Measurements from ENCODE around the gene ELAVL2. TPM values are rescaled to one million over a fixed set of nuclear protein-coding genes. Genes with fewer than 3 reads are reported as not detected.

ELAVL2 gene
- total RNA-seq, 1 experiment from 2014 or later: not detected

DNA sequence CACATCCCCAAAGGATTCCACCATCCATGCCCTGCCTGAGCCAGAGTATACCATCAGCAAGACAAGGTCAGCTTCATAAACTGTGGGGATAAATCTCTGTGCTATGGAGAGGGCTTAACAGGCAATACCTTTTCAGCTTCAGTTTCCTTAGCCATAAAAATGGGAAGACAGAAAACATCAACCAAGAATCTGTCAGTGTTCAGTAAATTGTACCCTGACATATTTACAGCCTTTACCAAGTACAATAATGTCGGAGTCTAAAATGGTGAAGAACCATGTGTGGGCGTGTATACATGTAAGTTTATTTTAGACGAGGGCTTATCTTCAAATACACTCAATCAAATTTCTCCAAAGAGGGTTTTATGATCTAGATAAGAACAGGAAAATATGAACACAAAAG is 94.7 kb downstream of the ELAVL2 start:
- in situ Hi-C loops (cut with HindIII; ENCODE audit: low pct_unique_long_range_greater_than_20kb, low sequenced_read_pairs): no loop called here

DNA sequence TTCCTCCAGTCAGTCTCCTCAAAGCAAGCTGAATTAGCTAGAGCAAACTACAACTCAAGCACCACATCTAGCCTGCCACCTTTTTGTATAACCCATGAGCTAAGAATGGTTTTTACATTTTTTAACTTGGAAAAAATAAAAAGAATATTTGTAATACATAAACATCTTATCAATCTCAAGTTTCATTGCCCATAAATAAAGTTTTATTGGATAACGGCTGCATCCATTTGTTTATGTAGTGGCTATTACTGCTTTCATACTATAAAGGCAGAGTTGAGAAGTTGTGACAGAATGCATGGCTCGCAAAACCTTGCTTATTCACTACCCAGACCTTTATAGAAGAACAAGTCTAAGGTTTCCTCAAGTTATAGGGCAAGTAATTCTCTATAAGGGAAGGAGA is 95.7 kb downstream of the ELAVL2 start:
- Histone ChIP-seq H3K27ac (ENCODE audit: low read length) (no peak overlapping the region), H3K36me3 (ENCODE audit: control insufficient read depth, insufficient read depth, low read length) (no peaks in the 10 kb centered on the region), H3K4me3 (ENCODE audit: low read depth in 2 of 2, low read length in 2 of 2) (no peak overlapping the region), H3K27me3 (ENCODE audit: control insufficient read depth, insufficient read depth, low read length) (no peaks in the 10 kb centered on the region), H3K4me1 (ENCODE audit: control insufficient read depth, insufficient read depth, low read length) (no peaks in the 10 kb centered on the region), H3K9me3 (ENCODE audit: control insufficient read depth, insufficient read depth, low read depth, low read length) (no peaks in the 10 kb centered on the region)
- TF ChIP-seq, protein P1, sequence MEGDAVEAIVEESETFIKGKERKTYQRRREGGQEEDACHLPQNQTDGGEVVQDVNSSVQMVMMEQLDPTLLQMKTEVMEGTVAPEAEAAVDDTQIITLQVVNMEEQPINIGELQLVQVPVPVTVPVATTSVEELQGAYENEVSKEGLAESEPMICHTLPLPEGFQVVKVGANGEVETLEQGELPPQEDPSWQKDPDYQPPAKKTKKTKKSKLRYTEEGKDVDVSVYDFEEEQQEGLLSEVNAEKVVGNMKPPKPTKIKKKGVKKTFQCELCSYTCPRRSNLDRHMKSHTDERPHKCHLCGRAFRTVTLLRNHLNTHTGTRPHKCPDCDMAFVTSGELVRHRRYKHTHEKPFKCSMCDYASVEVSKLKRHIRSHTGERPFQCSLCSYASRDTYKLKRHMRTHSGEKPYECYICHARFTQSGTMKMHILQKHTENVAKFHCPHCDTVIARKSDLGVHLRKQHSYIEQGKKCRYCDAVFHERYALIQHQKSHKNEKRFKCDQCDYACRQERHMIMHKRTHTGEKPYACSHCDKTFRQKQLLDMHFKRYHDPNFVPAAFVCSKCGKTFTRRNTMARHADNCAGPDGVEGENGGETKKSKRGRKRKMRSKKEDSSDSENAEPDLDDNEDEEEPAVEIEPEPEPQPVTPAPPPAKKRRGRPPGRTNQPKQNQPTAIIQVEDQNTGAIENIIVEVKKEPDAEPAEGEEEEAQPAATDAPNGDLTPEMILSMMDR (IDR thresholded peaks at IDR 0.05): no peak
- no peak for TF ChIP-seq SIN3A (IDR thresholded peaks at IDR 0.05; ENCODE audit: borderline replicate concordance, insufficient read depth, low read depth, low read length)
- BruUV-seq (replicated peaks): no TSS peak
- POLR2A ChIA-PET: no interaction called here
- in situ Hi-C loops (cut with HindIII; ENCODE audit: low pct_unique_long_range_greater_than_20kb, low sequenced_read_pairs): no loop called here
- intact Hi-C loops (cut with micrococcal nuclease; ENCODE audit: unreplicated experiment): no loop called here
- CTCF ChIA-PET: no interaction called here
- DNase-seq (ENCODE audit: low read depth, low spot score): no peak
- no peak for ATAC-seq

More for the DNA sequence above, 94.7 kb downstream of the ELAVL2 start:
- POLR2A ChIA-PET: no interaction called here
- BruUV-seq (replicated peaks): no TSS peak
- no peak for ATAC-seq
- no peaks in the 10 kb centered on the region for H3K4me1 ChIP-seq (ENCODE audit: control insufficient read depth, insufficient read depth, low read length)
- CTCF ChIA-PET: no interaction called here
- TF ChIP-seq SIN3A (IDR thresholded peaks at IDR 0.05; ENCODE audit: borderline replicate concordance, insufficient read depth, low read depth, low read length): no peak
- TF ChIP-seq POLR2AphosphoS5 (IDR thresholded peaks at IDR 0.05; ENCODE audit: low read depth, low read length): no peak
- no peak for TF ChIP-seq TCF7L2 (IDR thresholded peaks at IDR 0.05; ENCODE audit: low read depth, low read length)
- TF ChIP-seq, protein P1 (IDR thresholded peaks at IDR 0.05): no peak
- TF ChIP-seq, protein P2, sequence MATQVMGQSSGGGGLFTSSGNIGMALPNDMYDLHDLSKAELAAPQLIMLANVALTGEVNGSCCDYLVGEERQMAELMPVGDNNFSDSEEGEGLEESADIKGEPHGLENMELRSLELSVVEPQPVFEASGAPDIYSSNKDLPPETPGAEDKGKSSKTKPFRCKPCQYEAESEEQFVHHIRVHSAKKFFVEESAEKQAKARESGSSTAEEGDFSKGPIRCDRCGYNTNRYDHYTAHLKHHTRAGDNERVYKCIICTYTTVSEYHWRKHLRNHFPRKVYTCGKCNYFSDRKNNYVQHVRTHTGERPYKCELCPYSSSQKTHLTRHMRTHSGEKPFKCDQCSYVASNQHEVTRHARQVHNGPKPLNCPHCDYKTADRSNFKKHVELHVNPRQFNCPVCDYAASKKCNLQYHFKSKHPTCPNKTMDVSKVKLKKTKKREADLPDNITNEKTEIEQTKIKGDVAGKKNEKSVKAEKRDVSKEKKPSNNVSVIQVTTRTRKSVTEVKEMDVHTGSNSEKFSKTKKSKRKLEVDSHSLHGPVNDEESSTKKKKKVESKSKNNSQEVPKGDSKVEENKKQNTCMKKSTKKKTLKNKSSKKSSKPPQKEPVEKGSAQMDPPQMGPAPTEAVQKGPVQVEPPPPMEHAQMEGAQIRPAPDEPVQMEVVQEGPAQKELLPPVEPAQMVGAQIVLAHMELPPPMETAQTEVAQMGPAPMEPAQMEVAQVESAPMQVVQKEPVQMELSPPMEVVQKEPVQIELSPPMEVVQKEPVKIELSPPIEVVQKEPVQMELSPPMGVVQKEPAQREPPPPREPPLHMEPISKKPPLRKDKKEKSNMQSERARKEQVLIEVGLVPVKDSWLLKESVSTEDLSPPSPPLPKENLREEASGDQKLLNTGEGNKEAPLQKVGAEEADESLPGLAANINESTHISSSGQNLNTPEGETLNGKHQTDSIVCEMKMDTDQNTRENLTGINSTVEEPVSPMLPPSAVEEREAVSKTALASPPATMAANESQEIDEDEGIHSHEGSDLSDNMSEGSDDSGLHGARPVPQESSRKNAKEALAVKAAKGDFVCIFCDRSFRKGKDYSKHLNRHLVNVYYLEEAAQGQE (IDR thresholded peaks at IDR 0.05; ENCODE audit: insufficient read depth in 1 of 2, low read depth in 2 of 2, low read length in 1 of 2): no peak
- no peaks in the 10 kb centered on the region for H3K36me3 ChIP-seq (ENCODE audit: control insufficient read depth, insufficient read depth, low read length)
- intact Hi-C loops (cut with micrococcal nuclease; ENCODE audit: unreplicated experiment): no loop called here
- DNase-seq (ENCODE audit: low read depth, low spot score): no peak
- H3K27ac ChIP-seq (ENCODE audit: low read length): no peak overlapping the region
- no peak overlapping the region for H3K4me3 ChIP-seq (ENCODE audit: low read depth in 2 of 2, low read length in 2 of 2)
- no peaks in the 10 kb centered on the region for H3K27me3 ChIP-seq (ENCODE audit: control insufficient read depth, insufficient read depth, low read length)
- H3K9me3 ChIP-seq (ENCODE audit: control insufficient read depth, insufficient read depth, low read depth, low read length): no peaks in the 10 kb centered on the region

DNA sequence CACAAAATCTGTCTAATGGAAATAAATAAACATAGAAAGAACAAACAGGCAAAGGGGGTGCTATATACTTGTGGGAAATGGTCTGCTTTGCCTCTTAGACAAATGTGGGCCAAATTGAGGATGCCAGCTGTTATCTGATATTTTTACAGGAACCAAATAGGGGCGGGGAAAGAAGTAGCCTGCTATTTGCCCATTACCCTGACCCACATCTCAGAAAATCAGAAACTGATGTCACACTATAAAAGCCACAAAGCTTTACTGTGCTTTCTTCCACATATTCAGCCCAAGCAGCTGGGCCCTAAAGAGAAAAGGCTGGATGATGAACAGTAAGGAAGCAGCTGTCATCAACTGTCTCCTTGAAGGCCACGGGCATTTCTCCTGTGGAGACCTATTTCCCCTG is 97.3 kb downstream of the ELAVL2 start:
- H3K4me1 ChIP-seq (ENCODE audit: control insufficient read depth, insufficient read depth, low read length): no peaks in the 10 kb centered on the region
- in situ Hi-C loops (cut with HindIII; ENCODE audit: low pct_unique_long_range_greater_than_20kb, low sequenced_read_pairs): no loop called here
- ChIA-PET CTCF (no interaction called here), POLR2A (no interaction called here)
- H3K36me3 ChIP-seq (ENCODE audit: control insufficient read depth, insufficient read depth, low read length): no peaks in the 10 kb centered on the region
- H3K9me3 ChIP-seq (ENCODE audit: control insufficient read depth, insufficient read depth, low read depth, low read length): no peaks in the 10 kb centered on the region
- TF ChIP-seq POLR2AphosphoS5 (IDR thresholded peaks at IDR 0.05; ENCODE audit: low read depth, low read length): no peak
- DNase-seq (ENCODE audit: low read depth, low spot score): no peak
- no TSS peak for BruUV-seq (replicated peaks)
- intact Hi-C loops (cut with micrococcal nuclease; ENCODE audit: unreplicated experiment): no loop called here
- no peak overlapping the region for H3K27ac ChIP-seq (ENCODE audit: low read length)
- no peak for ATAC-seq
- no peak overlapping the region for H3K4me3 ChIP-seq (ENCODE audit: low read depth in 2 of 2, low read length in 2 of 2)
- H3K27me3 ChIP-seq (ENCODE audit: control insufficient read depth, insufficient read depth, low read length): no peaks in the 10 kb centered on the region

All from Panc1 (cell line).